Iris pigment epithelial cell (primary cell): ENCODE measurements around the gene ROBO1.
A peak's percentile ranks its signal among the peaks of the same experiment; 100 is the strongest.
"Not testable (repeated sequence)": the region's sequence is repeated elsewhere in the genome, so short reads cannot be mapped to it uniquely, and the experiment has no call there.

Experiments
- DNase-seq: peaks from one replicate; pipeline ENCODE4 v3.0.0-alpha.2; 2011; ENCODE audit warnings: low read depth

The ROBO1 gene

GRCh38 chr3:79314544-79314943 is 453.3 kb downstream of the ROBO1 start:
- DNase-seq: no peak

DNA sequence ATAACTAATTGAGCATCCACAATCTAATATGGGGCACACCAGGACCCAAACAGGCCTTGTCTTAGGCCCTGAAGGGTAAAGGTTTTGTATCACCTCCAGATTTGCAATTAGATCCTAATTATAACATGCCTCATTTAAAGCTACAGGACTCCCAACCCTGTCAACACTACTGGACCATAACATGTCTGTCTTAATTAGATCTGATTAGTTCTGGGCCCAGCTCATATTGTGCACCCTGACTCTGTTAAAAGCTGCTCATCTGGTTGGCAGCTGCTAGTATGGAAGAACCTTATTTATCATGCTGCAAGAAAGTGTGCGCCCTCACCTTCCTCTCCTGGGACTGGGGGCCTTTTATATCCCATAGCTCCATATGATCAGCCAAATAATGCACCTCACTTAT is 457.8 kb downstream of the ROBO1 start:
- DNase-seq: no peak

DNA sequence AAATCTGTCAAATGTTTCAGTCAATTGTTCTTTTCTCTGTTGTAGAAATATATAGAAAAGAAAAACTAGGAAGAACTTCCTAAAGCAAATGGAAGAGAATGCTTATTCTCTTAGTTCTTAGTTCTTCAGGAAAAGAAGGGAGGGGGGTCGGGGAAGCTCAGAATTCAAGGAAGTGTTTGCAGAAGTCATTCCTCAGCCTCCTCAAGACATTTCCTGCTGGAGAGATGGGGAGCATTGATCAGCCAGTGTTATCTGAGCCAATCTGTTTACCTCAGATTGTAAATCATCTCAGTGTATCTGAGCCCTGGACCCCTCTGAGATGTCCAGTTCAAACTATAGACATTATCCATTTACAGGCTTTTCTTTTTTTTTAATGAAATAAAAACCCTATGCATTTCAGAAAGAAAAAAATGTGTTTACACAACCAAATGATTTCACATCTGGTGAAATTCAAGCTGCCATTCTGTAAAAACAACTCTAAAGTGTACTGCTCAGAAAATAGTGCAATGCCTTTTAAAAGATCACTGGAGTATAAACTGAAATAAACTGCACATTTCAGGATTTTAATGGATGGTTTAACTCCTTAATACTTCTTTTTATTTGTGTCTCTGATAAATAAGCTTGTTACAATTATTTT is 460.7 kb downstream of the ROBO1 start:
- DNase-seq: no peak

DNA sequence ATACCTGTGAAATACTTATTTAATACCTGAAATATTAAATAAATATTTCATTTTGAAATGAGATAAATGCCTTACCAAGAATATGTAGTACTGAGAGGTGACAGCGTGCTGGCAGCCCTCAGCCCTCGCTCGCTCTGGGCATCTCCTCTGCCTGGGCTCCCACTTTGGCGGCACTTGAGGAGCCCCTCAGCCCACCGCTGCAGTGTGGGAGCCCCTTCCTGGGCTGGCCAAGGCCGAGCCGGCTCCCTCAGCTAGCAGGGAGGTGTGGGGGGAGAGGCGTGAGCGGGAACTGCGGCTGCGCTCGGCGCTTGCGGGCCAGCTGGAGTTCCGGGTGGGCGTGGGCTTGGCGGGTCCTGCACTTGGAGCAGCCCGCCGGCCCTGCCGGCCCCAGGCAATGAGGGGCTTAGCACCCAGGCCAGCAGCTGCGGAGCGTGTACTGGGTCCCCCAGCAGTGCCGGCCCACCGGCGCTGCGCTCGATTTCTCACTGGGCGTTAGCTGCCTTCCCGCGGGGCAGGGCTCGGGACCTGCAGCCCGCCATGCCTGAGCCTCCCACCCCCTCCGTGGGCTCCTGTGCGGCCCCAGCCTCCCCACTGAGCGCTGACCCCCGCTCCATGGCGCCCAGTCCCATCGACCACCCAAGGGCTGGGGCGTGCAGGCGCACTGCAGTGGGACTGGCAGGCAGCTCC is 467.7 kb downstream of the ROBO1 start:
- not testable (repeated sequence) for DNase-seq

DNA sequence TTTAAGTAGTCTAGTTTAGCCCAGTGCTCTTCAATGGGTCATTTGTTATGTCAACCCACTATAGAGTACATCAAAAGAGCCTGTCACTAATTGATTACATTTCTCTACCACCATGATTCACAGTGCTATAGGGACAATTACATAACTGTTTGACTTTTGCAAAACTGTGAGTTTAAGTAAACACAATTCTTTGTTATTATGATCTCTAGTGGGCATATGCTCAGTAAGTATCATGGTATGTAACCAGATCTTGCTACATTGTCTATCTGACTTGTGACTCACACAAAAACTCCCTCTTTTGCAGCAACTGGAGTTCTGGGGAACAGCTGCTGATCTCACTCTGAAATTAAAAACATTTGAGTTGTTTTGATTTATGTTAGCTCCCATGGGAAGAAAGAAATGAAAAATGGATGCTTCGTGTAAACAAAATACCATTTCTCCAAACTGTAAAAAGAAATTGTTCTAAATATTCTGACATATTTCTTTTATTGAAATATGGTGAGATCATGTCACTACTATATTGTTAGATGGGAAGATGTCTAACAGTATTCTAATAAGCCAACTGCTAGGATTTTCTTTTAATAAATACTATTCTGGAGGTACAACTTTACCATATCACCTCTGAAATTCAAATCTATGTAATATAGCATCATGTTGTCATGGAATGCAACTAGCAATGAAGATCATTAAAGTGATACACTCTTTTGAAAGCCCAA is 470.4 kb downstream of the ROBO1 start:
- peak; percentile 97 for DNase-seq

GRCh38 chr3:79286882-79287281 is 480.9 kb downstream of the ROBO1 start:
- DNase-seq: no peak

- DNase-seq: no peak
Observed at GRCh38 chr3:79285871-79286270, 481.9 kb downstream of the ROBO1 start.

- DNase-seq: peak; percentile 13
Observed at GRCh38 chr3:79285380-79285779, 482.4 kb downstream of the ROBO1 start.

DNA sequence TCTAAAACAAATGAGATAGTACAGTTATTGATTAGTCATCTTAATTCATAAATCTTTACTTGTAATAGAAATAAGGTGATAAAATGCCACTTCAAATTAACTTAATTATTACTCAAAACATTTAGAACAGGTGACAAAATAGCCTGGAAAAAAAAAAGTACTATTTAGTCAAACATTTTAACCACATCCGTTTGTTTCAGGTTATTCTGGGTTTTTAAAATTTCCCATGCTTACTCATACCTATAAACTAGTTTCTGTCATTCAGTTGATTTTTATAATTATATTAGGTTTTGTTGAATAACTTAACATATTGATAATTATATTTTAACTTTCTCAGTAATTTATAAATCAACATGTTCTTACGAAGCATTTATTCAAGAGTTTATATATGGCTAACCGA is 483.0 kb downstream of the ROBO1 start:
- DNase-seq: no peak

- DNase-seq: peak; percentile 56
Observed at GRCh38 chr3:79278681-79279080, 489.1 kb downstream of the ROBO1 start.

- DNase-seq: no peak
Observed at GRCh38 chr3:79268422-79268821, 499.4 kb downstream of the ROBO1 start.

GRCh38 chr3:79264892-79265291 is 502.9 kb downstream of the ROBO1 start:
- DNase-seq: no peak

DNA sequence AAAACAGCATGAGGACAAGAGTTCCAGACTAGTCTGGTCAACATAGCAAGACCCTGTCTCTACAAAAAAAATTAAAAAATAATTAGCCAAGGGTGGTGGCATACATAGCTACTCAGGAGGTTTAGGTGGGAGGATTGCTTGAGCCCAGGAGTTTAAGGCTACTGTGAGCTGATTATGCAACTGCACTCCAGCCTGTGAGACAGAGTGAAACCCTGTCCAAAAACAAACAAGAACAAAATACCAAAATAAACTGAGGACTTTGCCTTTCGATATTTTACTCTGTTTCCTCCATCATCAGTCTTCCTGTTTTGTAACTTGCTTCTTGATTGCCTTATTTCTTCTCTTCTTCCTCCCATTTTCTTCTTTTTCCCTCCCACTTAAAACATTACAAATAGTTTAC is 504.4 kb downstream of the ROBO1 start:
- DNase-seq: peak; percentile 44

DNA sequence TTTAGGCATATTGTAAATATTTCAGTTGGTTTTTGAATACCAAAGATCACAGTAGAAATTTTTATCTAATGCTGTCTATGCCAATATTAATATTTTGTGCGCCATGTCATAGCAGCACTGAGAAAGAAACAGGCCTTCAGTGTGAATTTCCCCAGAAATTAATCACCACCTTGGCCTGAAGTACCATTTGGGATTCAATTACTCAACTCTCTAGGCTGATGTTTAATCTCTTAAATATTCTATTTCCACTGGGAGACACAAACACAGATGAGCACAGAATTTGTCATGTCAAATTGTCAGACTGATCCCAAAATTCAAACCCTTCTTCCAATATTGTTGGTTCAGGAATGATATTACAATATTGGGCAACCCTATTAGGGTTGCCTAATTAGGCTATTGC is 509.3 kb downstream of the ROBO1 start:
- peak; percentile 10 for DNase-seq

DNA sequence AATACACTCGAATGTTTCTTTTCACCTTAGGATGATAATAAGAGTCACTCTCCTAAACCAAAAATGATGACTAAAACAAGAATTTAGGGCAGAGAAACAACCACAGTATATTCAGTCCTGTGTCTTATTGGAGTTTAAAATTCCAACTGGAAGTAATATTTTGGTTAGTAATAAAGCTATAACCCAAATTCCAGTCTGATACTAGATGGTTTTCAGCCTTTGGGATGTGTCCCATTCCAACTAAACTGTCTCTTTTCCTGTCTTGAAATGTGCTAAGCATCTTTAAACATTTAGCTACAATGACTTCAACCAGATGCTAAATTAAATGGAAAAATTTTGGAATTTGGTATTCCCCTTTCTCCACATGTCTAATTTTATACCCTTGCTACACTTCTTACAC is 510.0 kb downstream of the ROBO1 start:
- DNase-seq: no peak

GRCh38 chr3:79255702-79256101 is 512.1 kb downstream of the ROBO1 start:
- DNase-seq: no peak

DNA sequence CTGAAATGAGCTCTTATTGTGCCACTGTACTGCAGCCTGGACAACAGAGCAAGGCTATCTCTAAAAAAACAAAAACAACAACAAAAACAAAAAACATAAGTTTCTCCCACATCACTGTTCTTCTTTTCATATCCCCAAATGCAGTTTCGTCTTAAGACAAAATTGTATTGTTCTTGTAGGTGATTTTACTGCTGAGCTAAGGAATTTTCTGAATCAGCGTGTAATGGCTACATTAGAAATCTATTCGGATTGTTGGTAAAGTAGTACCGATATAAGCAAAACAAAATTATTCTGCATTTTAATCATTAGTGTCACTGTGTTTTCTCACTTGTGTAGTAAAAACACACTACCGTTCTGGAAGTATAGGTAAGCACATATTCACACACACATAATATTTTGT is 512.5 kb downstream of the ROBO1 start:
- DNase-seq: no peak

- no peak for DNase-seq
Observed at GRCh38 chr3:79253704-79254103, 514.1 kb downstream of the ROBO1 start.

DNA sequence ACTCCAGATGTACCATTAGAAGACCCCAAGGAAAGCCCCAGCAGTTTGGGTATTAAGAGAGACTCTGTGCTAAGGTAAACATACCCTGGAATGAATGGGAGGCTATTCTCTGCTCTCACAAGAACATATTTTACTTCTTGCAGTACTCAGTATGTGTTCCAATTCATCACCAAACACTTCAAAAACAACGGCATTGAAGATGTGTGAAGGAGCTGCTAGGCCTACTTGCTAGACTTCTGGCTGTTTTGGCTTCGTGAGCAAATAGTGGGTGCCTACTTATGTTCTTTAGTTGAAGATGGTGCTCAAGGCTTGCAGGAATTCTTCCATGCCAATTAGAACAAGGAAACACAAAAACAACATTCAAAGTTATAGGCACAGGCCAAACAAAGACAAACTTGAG is 514.5 kb downstream of the ROBO1 start:
- DNase-seq: no peak

- DNase-seq: no peak
Observed at GRCh38 chr3:79250746-79251145, 517.1 kb downstream of the ROBO1 start.

GRCh38 chr3:79249701-79250100 is 518.1 kb downstream of the ROBO1 start:
- peak; percentile 28 for DNase-seq

DNA sequence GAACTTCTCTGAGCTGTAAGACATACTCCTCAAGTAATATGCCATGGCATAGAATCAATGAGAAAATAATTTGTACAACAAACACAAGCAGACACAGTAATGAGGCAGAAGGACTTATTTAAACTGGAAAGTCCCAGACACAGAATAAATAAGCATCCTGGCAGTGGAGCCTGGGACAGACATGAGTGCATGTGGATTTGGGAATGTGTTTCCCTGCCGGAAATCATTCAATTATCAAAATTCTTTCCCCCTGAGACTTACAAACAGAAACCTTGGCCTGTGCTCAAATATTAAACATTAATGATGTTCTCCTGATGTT is 520.1 kb downstream of the ROBO1 start:
- DNase-seq: peak; percentile 62

- peak; percentile 49 for DNase-seq
Observed at GRCh38 chr3:79246875-79247724, 520.7 kb downstream of the ROBO1 start.
